GM18508 (cell line): Measurements from ENCODE around the gene LINC00237.

Experiments used
- ATAC-seq: cut with Tn5 transposase; IDR thresholded peaks from one replicate; pipeline ENCODE4 v1.9.1; 2021; ENCODE audit warnings: moderate number of reproducible peaks; ENCODE audit not compliant: insufficient read depth, unreplicated experiment

LINC00237 gene

GRCh38 chr20:21125849-21126580, 19.9 kb upstream of the LINC00237 start, which contains the start of gene KIZ:
TSS of gene KIZ (plus strand) at chr20:21126082. CDS start at chr20:21126116, 34 bp downstream.
- ATAC-seq = peak; percentile 86

- peak; percentile 25 for ATAC-seq
These were observed 19.1 kb upstream of the LINC00237 start for GRCh38 chr20:21125072-21125848.

- ATAC-seq = no peak
These were observed 18.0 kb upstream of the LINC00237 start for GRCh38 chr20:21124190-21124589.

GRCh38 chr20:21118782-21119181, 12.6 kb upstream of the LINC00237 start:
- ATAC-seq = no peak

GRCh38 chr20:21118138-21118537, 12.0 kb upstream of the LINC00237 start:
- no peak for ATAC-seq

GRCh38 chr20:21117521-21117920, 11.4 kb upstream of the LINC00237 start:
- ATAC-seq = no peak

GRCh38 chr20:21114584-21114983, 8.4 kb upstream of the LINC00237 start:
- no peak for ATAC-seq

- ATAC-seq = no peak
These were observed 7.5 kb upstream of the LINC00237 start for GRCh38 chr20:21113697-21114096.

GRCh38 chr20:21111416-21111815, 5.3 kb upstream of the LINC00237 start:
- ATAC-seq = no peak

- no peak for ATAC-seq
These were observed 4.7 kb upstream of the LINC00237 start for GRCh38 chr20:21110811-21111210.

- no peak for ATAC-seq
These were observed 3.0 kb upstream of the LINC00237 start for GRCh38 chr20:21109144-21109543.

GRCh38 chr20:21105429-21106170, 558 bp downstream of the LINC00237 start:
- no peak for ATAC-seq

GRCh38 chr20:21104921-21105320, 1.2 kb downstream of the LINC00237 start:
- ATAC-seq = no peak

GRCh38 chr20:21104466-21104761, 1.7 kb downstream of the LINC00237 start:
- no peak for ATAC-seq

- ATAC-seq = no peak
These were observed 2.3 kb downstream of the LINC00237 start for GRCh38 chr20:21103582-21104465.

- no peak for ATAC-seq
These were observed 3.4 kb downstream of the LINC00237 start for GRCh38 chr20:21102603-21103311.

- no peak for ATAC-seq
These were observed 4.1 kb downstream of the LINC00237 start for GRCh38 chr20:21101932-21102575.

GRCh38 chr20:21101453-21101931, 4.7 kb downstream of the LINC00237 start:
- ATAC-seq = no peak
